ENCODE measurements around the gene MAOB.

The MAOB gene

DNA sequence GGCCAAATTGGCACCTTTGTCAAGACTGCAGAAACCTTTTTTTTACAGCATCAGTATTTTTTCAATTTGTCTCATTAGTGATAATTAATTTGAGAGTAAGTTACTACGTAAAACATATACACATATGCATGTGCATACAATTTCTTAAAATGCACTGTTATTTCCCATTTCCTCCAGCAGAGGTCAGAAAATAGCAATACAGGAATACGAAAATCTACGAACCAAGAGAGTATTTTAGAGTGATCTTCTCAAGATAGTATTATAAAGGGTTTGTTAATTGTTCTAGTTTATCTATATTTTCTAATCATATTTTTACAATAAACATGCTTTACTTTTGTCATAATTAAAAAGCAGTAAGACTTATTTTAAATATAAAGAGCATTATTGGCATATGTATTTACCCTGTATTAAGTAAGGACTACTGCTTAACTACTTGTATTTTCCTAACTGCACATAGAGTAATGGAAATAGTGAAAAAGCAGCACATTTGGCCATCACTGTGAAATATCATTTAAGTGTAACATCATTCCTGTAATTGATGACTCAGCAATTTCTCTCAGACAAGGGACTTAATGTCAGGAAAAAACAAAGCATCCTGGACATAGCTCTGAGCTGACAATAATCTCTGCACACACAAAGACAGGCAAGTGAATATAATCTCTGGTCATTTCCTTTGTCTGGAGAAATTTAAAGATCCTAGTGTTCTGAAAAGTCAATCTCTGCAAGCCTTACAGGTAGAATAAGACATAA, 45.6 kb downstream of the MAOB start:
- no peaks in the 10 kb centered on the region for H3K27me3 Mint-ChIP-seq
- H3K9me3 Mint-ChIP-seq: no peaks in the 10 kb centered on the region
- H3K4me3 Mint-ChIP-seq: no peak overlapping the region
- ATAC-seq: no peak
- no peak overlapping the region for H3K27ac Mint-ChIP-seq
- no peaks in the 10 kb centered on the region for H3K4me1 Mint-ChIP-seq
- no peaks in the 10 kb centered on the region for H3K36me3 Mint-ChIP-seq

DNA sequence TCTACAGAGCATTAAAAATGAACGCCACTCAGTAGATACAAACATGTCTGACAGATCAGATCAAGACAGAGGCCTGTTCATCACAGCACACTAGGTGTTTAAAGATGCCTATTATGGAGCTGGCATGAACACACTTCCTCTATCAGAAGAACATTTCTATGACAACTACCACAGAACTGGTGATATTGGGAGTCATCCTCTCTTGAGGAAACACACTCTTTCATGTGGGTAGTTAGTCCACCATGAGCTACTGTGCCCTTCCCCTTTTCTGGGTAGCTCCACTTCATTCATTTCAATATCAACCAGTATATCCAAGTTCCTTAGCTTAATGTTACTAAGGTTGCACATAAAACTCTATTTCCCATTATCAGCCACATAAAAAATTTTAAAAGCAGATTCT, 46.7 kb downstream of the MAOB start:
- Mint-ChIP-seq H3K27me3 (no peaks in the 10 kb centered on the region), H3K36me3 (no peaks in the 10 kb centered on the region), H3K9me3 (no peaks in the 10 kb centered on the region), H3K4me1 (no peaks in the 10 kb centered on the region), H3K4me3 (no peak overlapping the region), H3K27ac (no peak overlapping the region)
- no peak for ATAC-seq

- no peaks in the 10 kb centered on the region for H3K4me1 Mint-ChIP-seq
- H3K36me3 Mint-ChIP-seq: no peaks in the 10 kb centered on the region
- ATAC-seq: no peak
- no peaks in the 10 kb centered on the region for H3K9me3 Mint-ChIP-seq
- H3K27me3 Mint-ChIP-seq: no peaks in the 10 kb centered on the region
- no peak overlapping the region for H3K4me3 Mint-ChIP-seq
- no peak overlapping the region for H3K27ac Mint-ChIP-seq
Observed at GRCh38 chrX:43827791-43828190, 54.5 kb downstream of the MAOB start.

GRCh38 chrX:43822014-43822413, 60.2 kb downstream of the MAOB start:
- Mint-ChIP-seq H3K9me3 (no peaks in the 10 kb centered on the region), H3K27ac (no peak overlapping the region), H3K4me1 (no peaks in the 10 kb centered on the region), H3K27me3 (peaks cover 6% of the 10 kb centered on the region), H3K36me3 (no peaks in the 10 kb centered on the region), H3K4me3 (no peak overlapping the region)
- ATAC-seq: no peak

DNA sequence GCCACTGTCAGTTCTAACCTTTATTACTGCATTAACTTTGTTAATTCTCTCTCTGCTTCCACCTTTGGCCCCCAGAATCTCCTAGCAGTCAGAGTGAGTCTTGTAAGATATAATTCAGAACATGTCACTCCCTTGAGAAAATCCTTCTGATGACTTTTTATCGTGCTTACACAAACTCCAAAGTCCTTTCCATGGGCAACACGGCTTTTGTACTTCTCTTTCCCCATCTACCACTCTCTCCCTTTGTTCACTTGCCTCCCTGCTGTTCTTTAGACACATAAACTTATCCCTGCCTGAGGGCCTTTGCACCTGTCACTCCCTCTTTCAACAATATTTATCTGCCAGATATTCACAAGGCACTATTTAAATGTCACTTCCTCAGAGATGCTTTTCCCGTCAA, 64.8 kb downstream of the MAOB start:
- no peak for ATAC-seq
- Mint-ChIP-seq H3K27me3 (peaks cover 8% of the 10 kb centered on the region), H3K4me3 (no peak overlapping the region), H3K4me1 (no peaks in the 10 kb centered on the region), H3K9me3 (no peaks in the 10 kb centered on the region), H3K27ac (no peak overlapping the region), H3K36me3 (no peaks in the 10 kb centered on the region)

GRCh38 chrX:43815209-43815608, 67.0 kb downstream of the MAOB start:
- Mint-ChIP-seq H3K9me3 (no peaks in the 10 kb centered on the region), H3K27me3 (peaks cover 22% of the 10 kb centered on the region)

GRCh38 chrX:43813898-43814297, 68.4 kb downstream of the MAOB start:
- H3K9me3 Mint-ChIP-seq: no peaks in the 10 kb centered on the region
- H3K4me1 Mint-ChIP-seq: no peaks in the 10 kb centered on the region
- no peak for ATAC-seq
- H3K27me3 Mint-ChIP-seq: peaks cover 22% of the 10 kb centered on the region
- H3K36me3 Mint-ChIP-seq: no peaks in the 10 kb centered on the region
- H3K4me3 Mint-ChIP-seq: no peak overlapping the region
- no peak overlapping the region for H3K27ac Mint-ChIP-seq

More at GRCh38 chrX:43815209-43815608, 67.0 kb downstream of the MAOB start:
- Mint-ChIP-seq H3K27ac (no peak overlapping the region), H3K4me1 (no peaks in the 10 kb centered on the region), H3K36me3 (no peaks in the 10 kb centered on the region), H3K4me3 (no peak overlapping the region)
- ATAC-seq: no peak

DNA sequence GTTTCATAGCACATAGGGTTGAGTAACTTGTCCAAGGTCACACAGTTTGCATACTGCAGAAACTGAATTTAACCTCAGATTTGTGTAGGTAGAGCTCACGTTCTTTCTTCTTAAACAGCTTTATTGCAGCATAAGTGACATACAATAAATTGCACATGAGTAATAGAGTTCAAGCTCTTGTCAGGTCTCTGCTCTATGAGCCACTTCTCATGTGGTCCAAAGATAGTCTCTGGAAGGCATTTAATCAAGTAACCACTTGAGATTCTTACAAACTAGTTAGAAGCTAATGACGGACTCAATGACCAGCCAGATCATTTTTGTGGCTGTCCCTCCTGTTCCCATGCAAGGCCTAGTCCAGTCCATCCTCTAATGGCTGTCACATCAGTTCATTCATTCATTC, 68.9 kb downstream of the MAOB start:
- Mint-ChIP-seq H3K36me3 (no peaks in the 10 kb centered on the region), H3K27me3 (peaks cover 22% of the 10 kb centered on the region), H3K9me3 (no peaks in the 10 kb centered on the region), H3K4me3 (no peak overlapping the region), H3K4me1 (no peaks in the 10 kb centered on the region), H3K27ac (no peak overlapping the region)
- no peak for ATAC-seq

DNA sequence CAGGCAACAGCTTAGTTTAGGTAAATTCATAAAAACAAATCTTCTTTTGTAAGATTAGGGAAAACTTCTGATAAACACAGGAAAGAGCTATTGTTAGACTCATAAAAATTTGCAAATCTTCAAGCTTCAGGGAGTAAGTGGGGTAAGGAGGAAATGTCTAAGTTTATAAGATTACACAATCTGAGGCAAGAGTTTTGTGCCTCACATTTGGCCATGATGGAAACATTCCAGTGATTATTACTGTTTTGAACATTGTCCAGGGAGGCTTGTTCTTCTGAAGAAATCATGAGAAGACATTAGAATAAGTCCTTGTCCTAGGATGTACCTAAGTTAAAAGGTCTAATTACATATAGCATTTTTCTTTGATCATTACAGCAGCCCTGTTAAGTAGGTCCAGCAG, 72.8 kb downstream of the MAOB start:
- ATAC-seq: no peak
- H3K4me1 Mint-ChIP-seq: no peaks in the 10 kb centered on the region

GRCh38 chrX:43808231-43808630, 74.0 kb downstream of the MAOB start:
- Mint-ChIP-seq H3K27me3 (peaks cover 21% of the 10 kb centered on the region), H3K36me3 (no peaks in the 10 kb centered on the region), H3K27ac (no peak overlapping the region), H3K4me3 (no peak overlapping the region), H3K9me3 (no peaks in the 10 kb centered on the region), H3K4me1 (no peaks in the 10 kb centered on the region)
- ATAC-seq: no peak

More for the DNA sequence above, 72.8 kb downstream of the MAOB start:
- no peak overlapping the region for H3K4me3 Mint-ChIP-seq
- H3K36me3 Mint-ChIP-seq: no peaks in the 10 kb centered on the region
- H3K27ac Mint-ChIP-seq: no peak overlapping the region
- H3K27me3 Mint-ChIP-seq: peaks cover 21% of the 10 kb centered on the region
- no peaks in the 10 kb centered on the region for H3K9me3 Mint-ChIP-seq

GRCh38 chrX:43805579-43805978, 76.7 kb downstream of the MAOB start:
- ATAC-seq: no peak
- Mint-ChIP-seq H3K4me1 (no peaks in the 10 kb centered on the region), H3K9me3 (no peaks in the 10 kb centered on the region), H3K4me3 (no peak overlapping the region), H3K27me3 (peaks cover 7% of the 10 kb centered on the region), H3K36me3 (no peaks in the 10 kb centered on the region), H3K27ac (no peak overlapping the region)

- peaks cover 7% of the 10 kb centered on the region for H3K27me3 Mint-ChIP-seq
- no peak for ATAC-seq
- no peaks in the 10 kb centered on the region for H3K9me3 Mint-ChIP-seq
- no peaks in the 10 kb centered on the region for H3K4me1 Mint-ChIP-seq
- H3K4me3 Mint-ChIP-seq: no peak overlapping the region
- H3K36me3 Mint-ChIP-seq: no peaks in the 10 kb centered on the region
- H3K27ac Mint-ChIP-seq: no peak overlapping the region
Observed at GRCh38 chrX:43804021-43804420, 78.2 kb downstream of the MAOB start.

DNA sequence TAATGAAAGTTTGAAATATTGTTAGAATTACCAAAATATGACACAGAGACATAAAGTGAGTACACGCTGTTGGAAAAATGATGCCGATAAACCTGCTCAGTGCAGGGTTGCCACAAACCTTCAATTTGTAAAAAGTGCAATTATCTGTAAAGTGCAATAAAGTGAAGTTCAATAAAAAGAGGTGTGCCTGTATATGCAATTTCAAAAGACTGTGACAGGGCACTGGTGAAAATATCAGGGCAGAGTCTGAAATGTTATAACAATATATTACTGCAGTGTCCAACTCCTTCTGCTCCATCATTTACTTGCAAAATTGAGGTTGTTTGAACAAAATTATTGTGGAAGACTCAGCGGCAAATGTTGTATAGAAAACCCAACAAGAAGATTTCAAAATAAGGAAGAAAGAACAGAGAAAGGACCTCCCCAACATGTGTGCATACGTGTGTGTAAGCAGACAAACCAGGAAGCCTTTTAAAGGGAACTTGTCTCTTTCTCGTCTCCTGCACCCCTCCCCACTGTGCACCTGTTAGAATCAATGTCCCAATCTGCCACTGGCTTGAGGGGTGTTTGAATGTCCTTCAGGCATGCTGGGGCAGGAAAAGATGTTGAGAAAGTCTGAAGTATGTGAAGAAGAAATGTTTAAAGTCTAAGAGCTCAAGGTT, 96.2 kb downstream of the MAOB start:
- no peak overlapping the region for H3K27ac Mint-ChIP-seq
- no peaks in the 10 kb centered on the region for H3K36me3 Mint-ChIP-seq
- no peaks in the 10 kb centered on the region for H3K9me3 Mint-ChIP-seq
- peaks cover 10% of the 10 kb centered on the region for H3K27me3 Mint-ChIP-seq
- H3K4me1 Mint-ChIP-seq: no peaks in the 10 kb centered on the region
- no peak for ATAC-seq
- no peak overlapping the region for H3K4me3 Mint-ChIP-seq

- Mint-ChIP-seq H3K27me3 (no peaks in the 10 kb centered on the region), H3K36me3 (no peaks in the 10 kb centered on the region), H3K4me3 (no peak overlapping the region), H3K9me3 (no peaks in the 10 kb centered on the region), H3K4me1 (no peaks in the 10 kb centered on the region), H3K27ac (no peak overlapping the region)
- ATAC-seq: no peak
Observed at GRCh38 chrX:43758044-43758443, 124.2 kb downstream of the MAOB start.

DNA sequence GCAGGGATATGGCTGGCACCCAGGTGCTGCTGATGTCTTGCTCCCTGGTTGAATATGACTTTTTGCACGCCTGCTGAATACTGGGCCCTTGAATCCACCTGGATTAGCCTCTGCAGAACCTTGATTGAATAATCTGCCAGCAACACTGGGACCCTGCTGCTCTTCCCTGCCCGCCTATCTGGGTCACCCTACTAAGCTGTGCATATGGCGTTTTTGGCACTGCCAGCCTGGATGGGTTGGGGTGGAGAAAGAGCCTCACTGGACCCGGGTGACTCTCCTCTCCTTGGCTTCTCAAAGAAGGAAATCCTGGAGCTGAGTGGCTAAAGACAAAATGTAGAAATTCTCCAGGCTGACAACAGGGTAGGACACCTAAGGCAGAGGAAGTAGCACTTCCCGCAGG, 126.2 kb downstream of the MAOB start:
- H3K9me3 Mint-ChIP-seq: no peaks in the 10 kb centered on the region
- H3K36me3 Mint-ChIP-seq: no peaks in the 10 kb centered on the region
- no peak for ATAC-seq
- H3K4me3 Mint-ChIP-seq: no peak overlapping the region
- no peak overlapping the region for H3K27ac Mint-ChIP-seq
- no peaks in the 10 kb centered on the region for H3K4me1 Mint-ChIP-seq
- H3K27me3 Mint-ChIP-seq: no peaks in the 10 kb centered on the region

GRCh38 chrX:43753637-43754036, 128.6 kb downstream of the MAOB start:
- no peaks in the 10 kb centered on the region for H3K27me3 Mint-ChIP-seq
- H3K9me3 Mint-ChIP-seq: no peaks in the 10 kb centered on the region
- no peak overlapping the region for H3K4me3 Mint-ChIP-seq
- no peak for ATAC-seq
- no peak overlapping the region for H3K27ac Mint-ChIP-seq
- peaks cover 6% of the 10 kb centered on the region for H3K4me1 Mint-ChIP-seq
- no peaks in the 10 kb centered on the region for H3K36me3 Mint-ChIP-seq

All from stimulated activated memory B cell treated with anti-CD40 and anti-IgM and Interleukin-4, amounts not matched to agents 10 μg/mL and 1 μg/mL and 100 μg/mL, for 72 hours (primary cell).